ENCODE measurements around the gene DSCAML1.

The DSCAML1 gene

DNA sequence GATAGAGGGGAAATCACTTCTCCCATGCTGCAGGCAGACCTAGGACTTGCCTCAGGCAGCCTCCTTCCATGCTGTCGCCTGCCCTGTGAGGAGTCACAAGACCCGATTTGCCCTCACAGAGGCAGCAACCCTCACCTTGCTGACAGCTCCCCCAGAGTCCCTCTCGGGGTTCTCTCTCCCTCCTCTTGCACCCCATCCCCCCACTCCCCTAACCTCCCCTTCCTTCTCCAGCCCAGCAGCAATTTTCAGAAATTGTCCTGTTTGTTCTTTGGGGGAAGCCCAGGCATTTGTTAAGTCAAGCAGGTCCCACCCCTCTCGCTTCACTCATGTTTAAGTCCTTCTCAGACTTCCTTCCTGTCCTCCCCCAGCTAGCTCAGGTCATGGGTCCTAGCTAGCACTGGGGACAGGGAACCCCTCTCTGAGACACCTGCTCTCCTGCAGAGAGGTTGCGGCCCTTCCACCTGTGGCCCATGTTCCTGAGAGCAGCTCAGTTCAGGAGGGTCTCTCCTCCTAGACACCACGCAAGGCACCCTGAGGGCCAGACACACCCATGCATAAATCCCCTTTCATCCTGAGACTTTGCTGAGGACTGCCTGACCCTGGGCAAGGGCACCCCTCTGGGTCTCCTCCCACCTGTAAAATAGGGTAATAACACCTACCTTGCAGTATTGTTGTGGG lies 33.8 kb upstream of the DSCAML1 start:
- no peak for DNase-seq (ENCODE audit: low read depth in 2 of 2)

DNA sequence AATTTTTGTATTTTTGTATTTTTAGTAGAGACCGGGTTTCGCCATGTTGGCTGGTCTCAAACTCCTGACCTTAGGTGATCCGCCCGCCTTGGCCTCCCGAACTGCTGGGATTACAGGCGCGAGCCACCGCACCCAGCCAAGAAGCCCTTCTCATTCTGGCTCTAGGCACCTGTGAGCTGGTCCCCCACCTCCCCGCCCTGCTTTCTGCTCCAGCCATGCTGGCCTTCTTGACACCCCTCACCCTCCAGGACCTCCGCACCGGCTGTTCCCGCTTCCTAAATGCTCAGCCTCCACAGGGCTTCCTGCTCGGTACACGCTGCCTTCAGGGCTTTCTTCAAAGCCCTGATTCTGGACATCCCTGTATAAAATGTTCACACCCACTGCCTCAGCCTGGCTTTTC lies 33.1 kb upstream of the DSCAML1 start:
- no peak for DNase-seq (ENCODE audit: low read depth in 2 of 2)

DNA sequence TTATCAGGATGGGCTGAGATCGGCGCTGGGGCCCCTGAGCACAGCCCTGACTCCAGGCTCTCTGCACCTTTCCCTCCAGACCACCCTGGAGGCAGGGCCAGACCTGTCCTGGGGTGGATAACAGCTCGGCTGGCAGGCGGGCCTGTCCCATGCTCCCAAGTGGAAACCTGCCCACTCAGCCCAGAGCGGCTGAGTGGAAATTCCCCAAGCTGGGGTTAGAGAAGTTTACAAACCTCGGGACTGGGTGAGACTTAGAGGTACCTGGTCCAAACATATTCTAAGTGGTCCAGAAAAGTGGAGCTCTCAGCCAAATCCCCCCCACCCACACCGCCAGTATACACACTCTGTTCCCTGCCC lies 32.3 kb upstream of the DSCAML1 start:
- DNase-seq (ENCODE audit: low read depth in 2 of 2), result no peak

DNA sequence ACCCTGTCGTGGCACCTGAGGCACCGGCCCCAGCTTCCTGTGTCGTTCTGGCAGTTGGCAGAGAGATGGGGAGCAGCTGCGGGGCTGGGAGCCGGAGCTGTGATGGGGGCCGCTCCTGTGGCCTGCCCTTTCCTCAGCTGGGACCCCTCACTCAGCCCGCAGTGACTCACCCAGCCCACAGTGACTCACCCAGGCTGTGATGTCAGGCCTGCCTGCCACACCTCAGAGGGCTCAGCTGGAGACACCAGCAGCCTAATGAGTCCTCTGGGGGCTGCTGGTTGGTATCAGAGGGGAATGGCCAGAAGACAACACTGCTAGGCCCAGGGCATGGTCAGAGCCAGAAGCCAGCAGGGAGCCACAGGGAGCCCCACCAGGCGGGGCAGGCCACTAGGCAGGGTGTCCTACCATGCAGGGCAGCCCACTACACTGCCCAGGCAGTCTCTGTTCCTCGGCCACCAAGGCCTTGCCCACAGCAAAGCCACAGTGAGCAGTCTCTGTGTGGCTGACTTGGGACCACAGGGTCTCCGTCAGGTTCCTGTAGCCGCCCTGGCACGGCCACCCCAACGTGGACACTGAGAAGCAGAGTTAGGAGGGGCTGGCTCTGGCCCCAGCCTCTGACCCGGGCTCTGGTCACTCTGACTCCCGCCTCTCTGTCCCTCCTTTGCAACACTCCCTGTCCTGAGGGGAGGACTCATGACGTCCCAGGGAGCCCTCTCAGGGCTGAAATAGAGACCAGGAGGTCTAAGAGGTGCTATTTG lies 31.8 kb upstream of the DSCAML1 start:
- DNase-seq (ENCODE audit: low read depth in 2 of 2), result peak; percentile 79 to 87

DNA sequence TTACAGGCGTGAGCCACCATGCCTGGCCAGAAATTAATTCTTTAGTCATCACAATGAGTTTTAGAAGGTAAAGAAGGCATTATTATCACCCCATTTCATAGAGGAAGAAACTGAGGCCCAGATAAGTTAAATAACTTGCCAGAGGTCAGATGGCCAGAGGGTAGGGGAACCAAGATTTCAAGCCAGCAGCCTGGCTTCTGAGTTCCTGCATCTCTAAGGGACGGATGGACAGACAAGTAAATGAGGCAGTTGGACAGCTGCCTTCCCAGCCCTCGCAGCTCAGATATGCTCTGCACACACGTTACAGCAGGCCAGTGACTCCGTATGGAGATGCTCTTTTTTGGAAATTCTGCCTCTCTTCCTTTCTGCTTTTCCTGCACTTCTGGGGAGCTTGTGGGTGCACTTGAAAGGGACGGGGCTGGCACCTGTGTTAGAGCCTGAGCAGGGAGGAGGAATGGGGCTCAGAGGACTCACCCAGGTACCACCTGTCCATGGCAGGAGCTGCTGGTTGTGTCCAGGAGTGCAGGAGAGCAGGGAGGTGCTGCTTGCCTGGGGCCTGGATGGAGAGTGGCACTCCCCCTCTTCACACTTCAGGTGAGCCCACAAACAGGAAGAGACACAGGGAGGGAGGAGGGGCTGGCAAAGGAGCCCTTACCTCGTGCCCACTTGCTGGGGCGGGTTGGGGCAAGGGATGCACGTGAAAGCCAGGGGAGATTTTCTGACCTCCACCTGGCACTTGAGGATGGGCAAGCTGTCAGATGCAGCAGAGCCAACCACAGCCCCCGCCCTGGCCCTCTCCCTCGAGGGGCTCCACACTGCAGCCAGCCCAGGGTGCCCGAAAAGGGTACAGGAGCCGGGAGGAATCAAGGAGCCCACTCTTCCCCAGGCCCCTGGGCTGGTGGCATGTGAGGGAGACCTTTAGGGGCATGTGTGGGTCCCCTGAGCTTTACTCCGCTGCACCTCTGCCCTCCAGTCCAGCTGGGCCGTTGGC lies 30.8 kb upstream of the DSCAML1 start:
- DNase-seq (ENCODE audit: low read depth in 2 of 2), result no peak

DNA sequence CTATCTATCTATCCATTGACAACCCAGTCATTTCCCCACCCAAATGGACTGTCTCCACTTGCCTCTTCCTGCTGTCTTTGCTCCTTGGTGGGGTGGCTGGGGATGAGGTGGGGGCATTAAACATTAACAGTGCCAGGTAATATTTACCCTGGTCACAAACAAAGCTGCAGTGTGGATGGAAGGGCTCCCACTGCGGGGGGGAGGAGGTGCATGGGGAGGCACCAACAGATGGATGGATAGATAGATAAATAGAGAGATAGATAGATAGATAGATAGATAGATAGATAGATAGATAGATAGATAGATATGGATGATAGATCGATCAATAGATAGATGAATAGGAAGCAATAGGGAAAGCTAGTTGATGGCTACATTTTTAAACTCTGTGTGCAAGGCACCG lies 29.8 kb upstream of the DSCAML1 start:
- DNase-seq (ENCODE audit: low read depth in 2 of 2), result no peak

DNA sequence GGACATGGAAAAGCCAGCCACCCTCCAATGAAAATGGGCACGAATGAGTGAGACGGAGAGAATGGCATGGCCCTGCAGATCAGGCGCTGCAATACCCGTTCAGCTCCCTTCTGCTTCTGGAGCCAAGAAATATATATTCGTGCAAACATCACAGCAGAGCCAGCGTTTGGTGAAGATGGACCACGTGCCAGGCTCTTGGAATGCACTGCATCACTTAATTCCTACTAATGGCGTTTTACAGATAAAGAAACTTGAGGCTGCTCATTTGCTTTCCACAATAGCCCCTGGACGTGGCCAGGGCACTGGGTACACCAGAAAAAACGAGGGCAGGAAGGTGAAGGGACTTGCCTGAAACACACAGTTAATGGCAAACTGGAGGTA lies 29.2 kb upstream of the DSCAML1 start:
- no peak for DNase-seq (ENCODE audit: low read depth in 2 of 2)

DNA sequence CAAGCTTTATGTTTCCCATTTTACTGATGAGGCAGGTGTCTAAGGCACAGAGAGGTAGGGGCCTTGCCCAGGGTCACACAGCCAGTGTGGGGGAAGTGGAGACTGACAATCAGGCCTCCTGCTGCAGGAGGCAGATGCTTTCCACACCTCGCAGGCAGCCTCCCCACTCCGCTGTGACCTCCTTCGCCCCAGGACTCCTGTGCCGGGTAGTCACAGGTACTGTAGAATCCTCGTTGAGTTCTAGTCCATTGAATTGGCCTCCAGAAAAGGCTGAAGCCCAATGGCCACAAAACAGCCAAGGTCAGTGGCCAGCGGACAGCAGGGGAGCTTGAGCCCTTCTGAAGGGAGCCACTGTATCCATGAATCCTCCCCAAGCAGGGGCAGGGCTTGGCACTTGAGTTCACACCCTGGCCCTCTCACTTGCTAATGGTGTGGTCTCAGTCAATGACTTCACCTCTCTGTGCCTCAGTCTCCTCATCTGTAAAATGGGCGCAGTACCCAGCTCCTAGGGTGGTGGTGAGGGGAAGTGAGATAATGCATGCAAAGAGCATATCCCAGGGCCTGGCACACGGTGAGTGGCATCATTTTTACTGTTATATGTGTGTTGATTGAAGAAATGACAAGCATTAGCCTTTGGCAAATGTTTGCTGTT lies 28.6 kb upstream of the DSCAML1 start:
- no peak for DNase-seq (ENCODE audit: low read depth in 2 of 2)

DNA sequence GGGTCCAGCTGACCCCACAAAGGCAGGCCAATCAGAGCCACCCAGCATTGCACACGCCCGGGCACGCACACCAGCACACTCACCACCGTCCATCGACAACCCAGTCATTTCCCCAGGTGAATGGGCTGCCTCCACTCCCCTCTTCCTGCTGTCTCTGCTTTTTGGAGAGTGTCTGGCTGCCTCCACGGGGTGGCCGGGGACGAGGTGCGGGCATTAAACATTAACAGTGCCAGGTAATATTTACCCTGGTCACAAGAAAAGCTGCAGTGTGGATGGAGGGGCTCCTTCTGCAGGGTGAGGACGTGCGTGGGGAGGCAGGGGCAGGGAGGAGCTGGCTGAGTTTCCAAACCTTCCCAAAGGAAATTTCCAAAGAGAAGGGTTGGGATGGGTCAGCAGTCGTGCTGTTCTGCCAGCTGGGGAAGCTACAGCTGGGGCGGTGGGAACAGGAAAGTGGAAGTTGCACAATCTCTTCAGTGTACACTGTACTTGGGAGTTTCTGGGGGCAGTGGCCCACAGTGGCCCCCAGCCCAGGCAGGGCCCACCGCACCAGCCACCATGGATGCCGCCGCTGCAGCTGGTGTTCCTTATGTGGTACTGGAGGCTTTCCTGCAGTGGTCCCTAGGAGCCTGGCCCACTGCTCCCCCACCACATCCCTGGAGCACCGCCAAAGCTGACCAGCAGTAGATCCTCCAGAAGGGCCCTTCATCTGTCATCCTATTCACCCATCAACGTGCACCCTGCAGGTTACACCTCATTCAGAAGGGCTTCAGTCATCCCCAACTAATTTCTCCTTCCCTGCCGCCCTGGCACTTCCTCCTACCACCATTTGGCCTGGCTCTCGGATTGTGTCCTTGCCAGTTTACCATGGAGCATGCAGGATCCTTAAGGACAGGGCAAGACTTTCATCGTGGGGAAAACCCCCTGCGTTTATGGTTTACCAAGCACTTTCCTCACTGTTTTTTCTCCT lies 27.8 kb upstream of the DSCAML1 start, which contains the start of gene FXYD2:
Gene FXYD2 (minus strand): TSS at position 174 of the 967 bp plus-strand sequence. CDS start 66 bp downstream, at position 108.
- no peak for DNase-seq (ENCODE audit: low read depth in 2 of 2)

DNA sequence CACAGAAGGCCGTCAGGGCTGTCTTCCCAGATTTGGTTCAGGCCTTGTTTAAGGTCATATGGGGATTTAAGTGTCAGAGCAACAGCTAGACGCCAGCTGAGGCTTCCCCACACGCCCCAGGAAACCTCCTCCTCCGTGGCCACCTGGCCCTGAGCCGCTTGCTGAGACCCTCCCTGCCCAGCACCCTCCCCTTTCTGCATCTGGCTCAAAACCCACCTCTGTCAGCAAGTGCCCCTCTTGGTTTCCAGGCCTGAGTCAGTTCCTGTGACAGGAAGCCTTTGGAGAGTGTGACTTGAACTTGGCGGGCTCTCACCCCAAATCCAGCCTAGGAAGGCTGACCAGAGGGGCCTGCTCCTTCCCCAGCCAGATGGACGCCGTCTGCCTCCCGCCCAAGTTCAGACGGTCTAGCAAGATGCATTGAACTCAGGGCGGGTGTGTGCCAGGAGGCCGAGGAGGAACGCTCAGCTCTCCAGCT lies 27.0 kb upstream of the DSCAML1 start:
- no peak for DNase-seq (ENCODE audit: low read depth in 2 of 2)

DNA sequence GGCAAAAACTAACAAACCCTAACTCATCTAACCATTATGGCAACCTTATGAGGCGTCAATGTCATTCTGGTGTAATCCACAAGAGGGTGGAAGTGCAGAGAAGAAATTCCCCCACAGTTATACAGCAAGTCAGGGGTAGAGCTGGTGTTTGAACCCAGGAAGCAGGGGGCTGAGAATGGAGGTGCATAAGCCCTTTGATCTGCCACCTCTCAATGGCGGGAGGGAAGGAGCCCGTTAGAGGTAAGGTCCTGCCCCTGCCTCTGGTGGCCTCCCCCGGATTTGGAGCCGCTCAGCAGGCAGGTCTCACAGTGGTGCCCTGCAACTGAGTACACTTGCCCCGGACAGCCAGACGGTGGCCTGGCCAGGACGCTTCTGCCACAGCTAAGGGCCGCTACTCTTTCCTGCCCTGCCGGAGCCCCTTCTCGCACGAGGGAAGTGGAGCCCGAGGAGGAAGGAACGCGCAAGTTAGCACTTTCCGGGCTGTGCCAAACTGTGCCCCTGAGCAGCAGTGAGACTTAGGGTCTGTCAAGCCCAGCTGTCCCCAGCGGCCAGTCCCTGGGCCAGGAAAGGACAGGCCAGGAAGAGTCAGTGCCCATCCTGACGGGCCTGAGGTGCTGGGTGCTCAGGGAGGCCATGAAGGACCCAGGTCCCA lies 26.4 kb upstream of the DSCAML1 start:
- no peak for DNase-seq (ENCODE audit: low read depth in 2 of 2)

DNA sequence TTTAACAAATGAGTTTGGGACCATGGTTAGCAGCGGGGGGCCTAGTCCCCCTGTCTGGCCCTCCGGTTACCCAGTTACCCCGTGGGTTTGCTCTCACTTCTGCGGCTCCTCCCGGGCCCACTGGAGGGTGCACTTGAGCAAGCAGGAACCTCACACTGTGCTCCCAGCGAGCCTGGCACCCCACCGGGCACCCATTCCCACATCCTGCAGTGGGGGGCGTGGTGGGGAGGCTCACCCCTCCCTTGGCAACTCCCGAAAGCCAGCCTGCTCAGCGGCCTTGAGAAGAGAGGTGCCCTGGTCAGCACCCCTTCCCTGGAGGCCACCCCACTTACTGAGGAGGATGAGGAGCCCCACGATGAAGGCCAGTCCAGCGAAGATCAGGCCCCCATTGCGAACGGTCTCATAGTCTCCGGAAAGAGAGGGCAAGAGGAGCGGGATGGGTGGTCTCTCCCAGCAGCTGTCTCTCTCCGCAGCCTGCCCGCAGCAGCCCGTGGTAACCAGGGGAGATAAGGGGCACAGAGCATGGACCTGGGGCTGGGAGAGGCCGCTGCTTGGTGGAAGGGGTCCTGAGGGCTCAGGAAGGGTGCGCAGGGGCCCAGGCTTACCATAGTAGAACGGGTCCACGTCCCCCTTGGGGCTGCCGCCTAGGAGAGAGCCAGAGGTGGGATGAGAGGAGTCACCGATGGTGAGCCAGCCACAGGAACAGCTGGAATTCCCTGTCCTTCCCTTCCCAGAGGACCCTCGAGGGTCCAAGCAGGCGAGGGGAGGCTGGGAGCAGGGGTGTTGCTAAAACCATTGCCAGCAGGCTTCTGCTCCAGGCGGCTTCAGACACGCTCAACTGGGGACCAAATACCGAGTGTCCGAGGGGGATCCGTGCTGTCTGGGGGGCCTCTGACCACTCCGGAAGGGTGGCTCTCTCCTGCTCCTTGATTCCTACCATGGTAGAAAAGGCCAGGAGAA lies 25.3 kb upstream of the DSCAML1 start:
- no peak for DNase-seq (ENCODE audit: low read depth in 2 of 2)

DNA sequence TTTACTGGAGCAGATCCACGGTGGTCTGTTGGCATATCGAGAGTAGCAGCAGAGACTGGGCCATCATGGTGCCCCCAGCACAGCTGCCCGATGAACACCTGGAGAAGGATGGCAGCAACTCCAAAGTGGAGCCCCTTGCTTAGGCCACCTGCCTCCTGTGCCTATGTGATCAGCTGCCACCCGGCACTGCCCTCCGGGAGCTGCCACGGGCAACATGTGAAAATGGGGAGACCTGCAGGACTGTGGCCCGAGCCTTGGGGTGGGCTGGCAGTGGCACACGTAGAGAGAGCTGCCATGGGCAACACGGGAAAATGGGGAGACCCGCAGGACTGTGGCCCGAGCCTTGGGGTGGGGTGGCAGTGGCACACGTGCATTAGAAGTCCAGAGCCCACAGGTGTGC lies 24.4 kb upstream of the DSCAML1 start:
- no peak for DNase-seq (ENCODE audit: low read depth in 2 of 2)

DNA sequence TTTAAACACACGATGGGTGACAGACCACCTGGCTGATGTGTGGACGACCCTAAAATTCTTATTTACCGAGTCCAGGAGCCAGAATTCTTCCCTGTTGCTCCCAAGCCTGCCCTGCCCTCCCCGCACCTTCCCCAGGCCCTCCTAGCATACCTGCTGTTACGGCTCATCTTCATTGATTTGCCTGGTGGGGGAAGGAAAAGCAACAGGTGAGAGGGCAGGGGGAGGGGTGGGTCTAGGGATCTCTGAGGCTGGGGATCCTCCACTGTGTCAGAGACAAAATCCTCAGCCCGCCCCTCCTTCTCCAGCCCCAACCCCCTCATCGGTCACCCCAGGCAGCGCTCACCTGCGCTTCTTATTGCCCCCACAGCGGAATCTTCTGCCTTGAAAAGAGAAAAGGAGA lies 23.5 kb upstream of the DSCAML1 start:
- DNase-seq (ENCODE audit: low read depth in 2 of 2), result no peak

DNA sequence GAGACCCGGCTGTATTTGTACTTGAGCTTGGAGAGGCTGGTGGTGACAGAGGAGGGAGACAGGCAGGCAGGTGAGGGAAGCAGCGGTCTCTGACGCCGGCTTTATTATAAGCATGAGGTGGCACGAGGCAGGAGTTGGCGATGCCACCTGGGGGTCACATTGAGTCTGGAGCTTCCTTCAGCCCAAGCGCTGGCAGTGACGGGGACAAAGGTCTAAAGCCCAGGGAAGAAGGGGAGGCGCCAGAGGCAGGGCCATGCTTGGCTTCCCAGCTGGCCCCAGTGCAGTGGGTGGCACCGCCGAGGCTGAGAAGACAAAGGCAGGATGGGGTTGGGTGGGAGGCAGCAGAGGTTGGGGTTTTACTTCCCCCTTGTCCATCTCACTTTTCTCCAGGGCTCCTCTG lies 23.1 kb upstream of the DSCAML1 start:
- DNase-seq (ENCODE audit: low read depth in 2 of 2), result no peak

DNA sequence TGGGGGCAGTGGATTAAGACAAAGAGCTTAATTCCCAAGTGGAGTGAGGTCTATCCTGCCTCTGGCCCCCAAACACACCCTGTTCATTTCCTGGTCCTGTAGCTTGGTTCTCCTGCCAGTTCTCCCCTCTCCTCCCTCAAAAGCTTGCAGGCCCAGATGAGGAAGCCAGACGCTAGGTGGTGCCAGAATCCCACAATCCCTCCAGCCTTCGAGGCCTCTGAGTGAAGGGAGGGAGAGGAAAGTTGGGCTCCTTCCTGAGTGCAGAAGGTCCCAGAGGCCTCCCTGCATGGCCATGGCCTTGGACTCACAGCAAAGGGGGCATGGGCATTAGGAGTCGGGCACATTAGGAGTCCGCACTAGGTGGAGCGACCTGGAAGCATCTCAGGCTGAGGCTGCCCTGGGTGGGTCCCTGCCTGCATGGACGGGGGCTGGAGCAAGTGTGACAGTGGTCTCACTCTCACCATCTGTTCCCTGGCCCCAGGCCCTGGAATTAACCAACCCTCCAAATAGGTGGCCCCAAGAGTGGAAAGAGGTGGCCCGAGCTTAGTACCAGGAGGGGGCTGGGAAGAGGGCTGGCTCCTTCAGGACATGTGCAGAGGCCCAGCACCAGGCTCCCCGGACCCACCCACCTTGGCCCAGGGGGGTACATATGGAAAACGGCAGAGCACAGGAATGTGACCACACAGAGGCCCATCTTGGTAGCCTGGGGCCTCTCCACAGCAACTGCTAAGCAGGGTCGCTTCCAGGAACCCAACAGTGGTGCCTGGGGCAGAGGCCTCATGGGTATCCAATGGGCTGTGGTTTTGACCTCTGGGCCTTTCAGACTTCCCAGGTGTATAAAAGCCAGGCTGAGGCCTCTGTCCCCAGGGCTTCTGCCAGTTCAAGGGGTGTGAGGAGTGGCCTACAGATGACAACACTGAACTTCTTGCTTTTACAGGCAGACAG lies 22.4 kb upstream of the DSCAML1 start:
- DNase-seq (ENCODE audit: low read depth in 2 of 2), result no peak

DNA sequence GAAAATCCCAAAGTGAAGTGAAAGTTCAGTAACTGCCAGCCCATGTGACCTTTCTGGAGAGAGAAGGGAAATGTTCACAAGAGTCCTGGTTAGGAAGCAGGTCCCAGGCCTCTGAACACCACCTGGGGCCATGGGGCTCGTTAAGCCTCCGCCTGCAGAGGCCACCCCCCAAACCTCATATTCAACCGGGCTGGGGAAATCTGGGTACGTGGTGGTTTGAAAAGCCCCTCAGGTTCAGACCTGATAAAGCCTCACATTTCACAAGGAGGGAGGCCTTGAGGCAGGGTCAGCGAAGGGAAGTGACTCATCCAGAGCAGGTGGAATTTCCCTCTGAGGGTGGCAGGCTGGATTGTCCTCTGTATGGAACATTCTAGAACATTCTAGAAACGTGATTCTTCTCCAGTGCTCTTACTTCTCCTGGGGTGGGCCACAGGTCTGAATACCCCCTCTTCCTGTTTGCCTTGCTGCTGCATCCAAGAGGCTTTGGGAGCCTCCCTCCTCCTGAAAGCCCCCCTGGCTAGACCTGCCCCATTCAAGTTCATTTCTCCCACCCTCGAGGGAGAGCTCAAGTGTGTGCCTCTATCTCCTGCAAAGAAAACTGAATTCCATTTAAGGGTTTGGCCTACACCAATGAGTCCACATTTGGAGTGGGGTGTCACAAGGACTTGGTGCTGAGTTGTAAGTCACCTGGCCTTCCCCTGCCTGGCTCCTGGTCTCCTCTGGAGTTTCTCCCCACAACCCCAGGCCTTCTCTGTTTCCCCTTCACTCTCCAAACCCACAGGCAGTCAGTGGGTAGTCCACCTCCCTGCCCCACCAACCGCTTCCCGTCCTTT lies 21.2 kb upstream of the DSCAML1 start:
- no peak for DNase-seq (ENCODE audit: low read depth in 2 of 2)
